GM18505 (cell line): ENCODE data around the gene ITPR2.
"Not testable (repeated sequence)": the region's sequence is repeated elsewhere in the genome, so short reads cannot be mapped to it uniquely, and the experiment has no call there.

ENCODE experiments used
- ATAC-seq: cut with Tn5 transposase; IDR thresholded peaks from one replicate; pipeline ENCODE4 v1.9.1; 2021; ENCODE audit not compliant: unreplicated experiment
- POLR2A ChIP-seq: IDR thresholded peaks from 4 replicates; pipeline ENCODE4 v1.6.1; 2011; ENCODE audit warnings: borderline replicate concordance; ENCODE audit not compliant: insufficient read depth, insufficient read length; ENCODE audit errors: extremely low read depth

ITPR2 gene

DNA sequence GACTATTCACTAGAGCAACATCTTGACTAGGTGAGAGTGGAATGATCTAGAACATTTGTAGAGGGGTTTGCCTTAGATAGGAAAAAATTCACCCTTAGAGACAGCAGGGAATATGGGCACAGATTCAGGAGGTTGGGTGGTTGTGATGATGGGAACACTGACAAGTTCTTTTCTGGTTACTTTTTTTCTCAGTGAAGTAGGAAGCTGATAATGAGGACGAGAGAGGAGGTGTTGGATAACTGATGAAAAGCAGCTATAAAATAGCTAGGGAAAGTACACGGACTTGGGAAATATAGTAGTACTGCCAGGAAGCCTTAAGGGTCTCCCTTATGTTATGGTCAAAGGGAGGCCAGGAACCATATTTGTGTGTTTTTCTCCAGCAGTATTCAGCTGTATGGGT is 387.1 kb downstream of the ITPR2 start:
- no peak for TF ChIP-seq POLR2A
- no peak for ATAC-seq

DNA sequence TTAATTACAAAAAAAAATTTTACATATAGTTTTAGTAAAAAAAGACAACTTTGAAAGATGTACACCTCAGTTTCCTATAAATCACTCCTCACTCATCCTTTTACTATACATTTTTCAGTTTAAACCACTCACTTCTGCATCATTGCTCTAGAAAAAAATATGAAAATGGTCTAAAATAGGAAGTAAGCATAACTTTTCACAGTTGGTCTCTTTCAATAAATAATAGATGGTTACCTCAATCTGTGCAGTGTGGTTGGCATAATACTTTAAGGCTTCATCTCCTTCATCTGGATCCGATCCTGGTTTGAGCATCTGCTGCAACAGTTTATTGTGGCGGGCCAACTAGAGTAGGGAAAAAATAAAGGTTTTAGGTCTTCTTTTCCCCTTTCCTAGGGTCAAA is 389.7 kb downstream of the ITPR2 start:
- no peak for TF ChIP-seq POLR2A
- ATAC-seq, result no peak

DNA sequence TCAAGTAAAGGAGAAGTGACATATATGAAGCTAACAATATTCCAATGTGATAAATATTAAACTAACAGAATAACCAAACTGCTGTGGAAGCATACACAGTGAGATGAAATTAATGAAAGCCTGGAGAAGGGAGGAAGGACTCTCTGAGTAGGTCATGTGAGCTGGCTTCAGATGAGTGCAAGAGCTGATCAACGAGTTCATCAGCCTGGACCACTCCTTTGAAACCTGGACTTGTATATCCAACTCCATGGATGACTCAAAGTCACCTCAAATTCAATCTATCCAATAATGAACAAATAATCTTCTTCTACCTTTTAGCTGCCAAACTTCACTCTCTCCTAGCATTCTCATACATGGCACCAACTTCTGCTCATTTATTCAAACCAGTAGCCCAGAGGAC is 391.6 kb downstream of the ITPR2 start:
- no peak for ATAC-seq
- TF ChIP-seq POLR2A, result no peak

DNA sequence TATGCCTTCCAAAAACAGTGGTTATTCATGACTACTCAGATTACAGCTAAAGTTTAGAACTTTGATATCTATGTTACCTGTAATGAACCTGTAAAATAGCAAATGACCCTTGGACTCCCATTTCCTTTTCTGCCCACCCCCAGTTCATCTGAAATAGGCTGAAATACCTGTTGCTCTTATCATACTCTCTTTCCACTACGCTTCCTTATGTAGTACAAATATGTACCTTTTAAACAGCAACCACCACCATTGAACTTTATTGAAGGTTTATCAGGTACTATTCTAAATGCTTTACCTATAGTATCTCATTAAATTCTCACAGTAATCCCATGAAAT is 398.0 kb downstream of the ITPR2 start:
- no peak for TF ChIP-seq POLR2A
- no peak for ATAC-seq

DNA sequence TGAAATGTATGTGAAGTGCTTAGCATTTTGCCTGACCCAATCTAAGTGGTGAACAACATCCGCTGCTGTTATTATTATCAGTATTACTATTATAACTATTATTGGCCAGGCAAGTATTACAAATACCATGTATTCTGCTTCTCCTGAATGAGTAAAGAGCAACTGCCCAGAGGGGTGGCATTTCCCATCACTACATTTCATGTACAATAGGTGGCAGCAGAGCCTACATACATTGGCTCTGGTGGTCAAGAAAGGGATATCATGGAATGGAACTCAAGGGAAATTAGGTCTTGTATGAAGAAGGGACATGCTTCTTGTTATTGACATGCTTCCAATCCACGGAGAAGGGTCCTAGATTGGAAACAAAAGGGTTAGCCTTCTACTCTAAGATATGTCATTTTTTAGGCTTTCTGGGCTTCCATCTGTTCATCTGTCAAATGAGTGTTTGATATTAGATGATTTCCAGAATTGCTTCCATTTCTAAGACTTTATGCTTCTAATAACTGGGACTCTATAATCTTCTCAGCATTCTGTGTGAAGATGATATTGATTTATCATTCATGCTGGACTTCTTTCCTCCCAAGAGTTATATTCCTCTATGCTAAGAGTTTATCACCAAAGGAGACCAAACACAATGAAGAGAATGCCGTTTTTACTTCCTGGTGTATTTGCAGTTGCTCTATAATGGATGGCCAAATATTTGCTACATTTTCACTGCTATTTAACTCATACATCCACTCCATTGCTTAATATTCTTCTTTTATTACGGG is 398.5 kb downstream of the ITPR2 start:
- TF ChIP-seq POLR2A, result no peak
- ATAC-seq, result no peak

DNA sequence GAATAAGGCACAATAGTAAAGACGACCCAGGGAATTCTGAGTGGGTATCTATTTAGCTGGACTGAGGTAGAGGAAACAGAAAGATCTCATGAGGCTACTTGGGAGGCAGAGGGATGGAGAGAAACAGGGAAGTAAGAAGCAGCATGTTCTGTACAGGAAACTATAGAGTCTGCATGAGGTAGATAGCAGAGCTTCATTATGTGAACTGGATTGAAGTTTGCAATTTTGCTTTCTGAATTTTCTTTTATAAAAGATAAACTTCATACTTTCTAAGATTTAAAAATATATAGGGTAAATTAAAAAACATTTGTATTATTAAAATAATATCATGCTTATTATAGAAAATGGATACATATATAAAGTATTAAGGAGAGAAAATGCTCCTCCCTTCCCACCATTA is 399.3 kb downstream of the ITPR2 start:
- not testable (repeated sequence) for ATAC-seq

DNA sequence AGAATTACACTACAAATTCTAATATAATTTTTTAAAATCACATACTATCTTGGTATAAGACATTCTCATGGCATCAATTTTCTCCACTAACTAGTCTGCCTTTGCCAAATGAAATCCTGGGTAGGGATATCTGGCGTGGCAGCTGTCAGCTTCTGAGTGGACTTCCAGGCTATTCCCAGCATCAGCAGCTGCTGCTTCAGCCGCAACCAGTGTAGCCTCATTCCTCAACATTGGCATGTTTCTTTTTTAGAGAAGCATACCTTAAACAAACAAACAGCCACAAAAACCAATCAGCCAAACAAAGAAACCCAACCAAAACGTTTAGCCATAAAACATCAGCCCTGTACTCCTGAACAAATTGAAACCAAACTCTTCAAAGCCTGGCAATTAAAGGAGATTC is 401.8 kb downstream of the ITPR2 start:
- TF ChIP-seq POLR2A, result no peak
- no peak for ATAC-seq

DNA sequence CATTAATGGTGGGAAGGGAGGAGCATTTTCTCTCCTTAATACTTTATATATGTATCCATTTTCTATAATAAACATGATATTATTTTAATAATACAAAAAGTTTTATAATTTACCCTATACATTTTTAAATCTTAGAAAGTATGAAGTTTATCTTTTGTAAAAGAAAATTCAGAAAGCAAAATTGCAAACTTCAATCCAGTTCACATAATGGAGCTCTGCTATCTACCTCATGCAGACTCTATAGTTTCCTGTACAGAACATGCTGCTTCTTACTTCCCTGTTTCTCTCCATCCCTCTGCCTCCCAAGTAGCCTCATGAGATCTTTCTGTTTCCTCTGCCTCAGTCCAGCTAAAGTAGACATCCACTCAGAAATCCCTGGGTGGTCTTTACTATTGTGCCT is 402.4 kb downstream of the ITPR2 start:
- ATAC-seq, result not testable (repeated sequence)

DNA sequence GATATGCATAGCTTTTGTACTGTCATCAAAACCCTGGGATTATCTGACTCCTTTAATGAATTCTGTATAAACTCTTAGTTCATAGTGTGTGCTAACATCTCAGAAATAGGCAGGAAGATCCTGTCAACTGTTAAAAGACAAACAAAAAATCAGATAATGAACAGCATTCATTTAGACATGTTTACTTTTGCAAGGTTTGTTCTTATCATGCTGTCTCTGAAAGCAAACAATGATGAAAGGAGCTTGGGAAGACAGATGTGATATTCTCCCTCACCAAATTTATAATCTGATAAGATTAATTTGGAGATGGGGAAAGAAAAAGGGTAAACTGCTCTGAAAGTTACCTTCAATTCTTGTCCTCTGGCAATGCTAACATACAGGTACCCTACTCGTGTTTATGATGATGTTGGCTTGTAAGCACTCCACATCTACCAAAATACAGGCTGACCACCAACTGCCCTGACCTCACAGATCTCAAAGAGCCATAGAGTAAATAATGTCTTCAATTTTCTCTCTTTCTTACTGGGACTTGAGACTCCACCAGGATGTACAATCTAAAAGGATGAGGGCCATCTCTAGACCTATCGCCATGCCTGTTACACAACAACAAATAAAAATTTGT is 403.8 kb downstream of the ITPR2 start:
- no peak for TF ChIP-seq POLR2A
- ATAC-seq, result no peak

DNA sequence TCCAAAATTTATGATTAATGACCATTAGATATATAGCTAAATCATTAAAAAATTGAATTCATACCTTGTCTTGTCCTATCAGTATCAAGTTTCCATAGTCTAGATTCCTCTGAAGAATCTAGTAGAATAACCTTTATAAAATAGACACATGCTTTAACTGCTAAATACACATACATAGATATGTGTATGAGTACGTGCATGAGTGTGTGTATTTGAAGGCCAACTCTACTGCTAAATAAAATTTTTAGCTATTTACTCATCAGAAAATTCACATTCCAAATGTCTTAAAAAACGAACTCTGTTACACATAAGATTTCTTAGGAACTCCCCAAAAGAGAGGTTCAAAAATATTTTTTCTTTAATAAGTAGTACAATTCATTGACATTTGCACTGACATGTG is 404.6 kb downstream of the ITPR2 start:
- no peak for TF ChIP-seq POLR2A
- ATAC-seq, result no peak

DNA sequence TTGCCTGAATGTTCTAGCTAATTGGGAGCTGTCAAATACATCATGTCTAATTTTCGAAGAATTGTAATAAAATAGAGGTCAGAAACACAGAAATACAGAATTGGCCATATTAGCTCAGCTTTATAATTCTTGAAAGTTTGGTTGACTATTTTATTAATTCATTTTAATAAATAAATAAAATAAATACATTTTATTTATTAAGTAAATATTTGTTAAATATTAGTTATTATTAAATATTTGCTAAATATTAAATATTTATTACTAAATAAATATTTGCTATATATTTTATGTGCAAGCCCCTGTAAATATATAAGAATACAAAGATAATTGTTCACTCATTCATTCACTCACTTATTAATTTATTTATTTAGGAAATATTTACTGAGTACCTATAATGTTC is 406.3 kb downstream of the ITPR2 start:
- no peak for TF ChIP-seq POLR2A

DNA sequence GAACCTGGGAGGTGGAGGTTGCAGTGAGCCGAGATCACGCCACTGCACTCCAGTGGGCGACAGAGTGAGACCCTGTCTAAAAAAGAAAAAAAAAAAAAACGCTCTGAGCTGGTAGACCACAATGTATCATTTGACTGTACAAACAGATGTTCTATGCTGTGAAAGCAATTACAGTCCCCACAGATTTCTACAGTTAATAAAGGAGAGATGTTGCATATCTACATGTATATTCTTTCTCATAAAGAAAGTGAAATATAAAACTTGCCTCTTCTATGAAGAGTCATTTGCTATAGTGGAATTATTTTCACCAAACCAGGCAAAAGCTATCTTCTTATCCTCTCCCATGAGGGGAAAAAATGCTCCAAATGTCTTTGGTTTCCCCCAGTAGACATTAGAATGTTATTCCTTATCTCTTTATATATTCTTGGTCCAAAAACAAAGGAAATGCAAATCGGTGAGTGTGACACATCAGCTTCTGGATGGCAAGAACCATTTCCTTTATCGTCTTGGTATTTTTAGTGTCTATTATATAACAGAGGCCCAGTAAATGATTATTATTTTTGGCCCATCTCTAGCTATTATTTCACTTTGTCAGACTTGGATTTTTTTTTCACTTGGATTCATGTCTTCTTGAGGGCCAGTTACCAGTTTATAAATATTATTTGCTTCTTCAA is 407.3 kb downstream of the ITPR2 start:
- no peak for TF ChIP-seq POLR2A
- peak; percentile 85 for ATAC-seq

More for the DNA sequence above, 406.3 kb downstream of the ITPR2 start:
- no peak for ATAC-seq

DNA sequence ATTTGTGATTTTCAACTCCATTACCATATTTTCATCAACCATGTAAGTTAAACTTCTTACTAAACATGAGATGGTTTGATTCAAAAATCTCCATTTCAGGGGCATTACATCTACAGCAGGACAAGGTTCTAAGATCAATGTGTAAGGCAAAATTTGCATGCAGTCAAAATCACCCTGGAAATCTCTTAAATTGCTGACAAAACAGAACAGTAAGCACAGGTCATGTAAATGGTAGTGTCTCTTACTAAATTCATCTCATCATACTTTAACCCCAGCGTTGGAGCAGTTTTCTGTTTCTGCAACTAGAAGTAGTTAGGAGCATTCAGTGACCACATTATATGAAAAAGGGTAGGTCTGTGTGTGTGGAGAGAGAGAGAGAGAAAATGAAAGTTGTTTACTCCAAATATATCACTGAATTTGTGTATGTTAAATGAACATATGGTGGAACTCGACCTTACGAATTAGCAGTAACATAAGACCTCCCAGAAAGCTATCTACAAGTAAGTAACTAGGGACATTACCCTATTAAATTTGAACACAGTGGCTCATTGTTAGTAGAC is 410.1 kb downstream of the ITPR2 start:
- ATAC-seq, result no peak
- no peak for TF ChIP-seq POLR2A

DNA sequence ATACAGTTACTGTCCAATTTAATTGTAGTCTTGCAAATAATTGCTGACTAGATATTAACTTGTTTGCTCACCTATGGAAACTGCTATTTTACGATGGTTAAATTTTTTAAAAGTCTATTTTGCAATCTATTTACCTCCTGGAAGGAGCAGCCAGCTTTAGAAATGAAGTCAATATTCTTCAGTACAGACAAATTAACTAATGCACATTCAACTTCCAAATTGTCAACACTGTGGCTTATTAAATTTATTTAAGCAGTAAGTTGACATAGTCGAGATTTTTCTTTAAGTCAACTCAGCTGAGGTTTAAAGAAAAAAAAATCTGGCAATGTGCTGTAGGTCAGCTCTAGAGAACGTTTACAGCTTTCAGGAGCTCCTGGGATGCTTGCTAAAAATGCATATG is 416.4 kb downstream of the ITPR2 start:
- ATAC-seq, result no peak
- no peak for TF ChIP-seq POLR2A
